ENCODE results near the gene CCR5. TPM values are rescaled to one million over a fixed set of nuclear protein-coding genes. Genes with fewer than 3 reads are reported as not detected.

The CCR5 gene
- total and polyA plus RNA-seq, 4 experiments from 2014 or later: 0.59 to 6.9 (median 6.2) TPM

GRCh38 chr3:46412786-46413298 lies 42.1 kb downstream of the CCR5 start:
- ChIA-PET CTCF (ENCODE audit: partially characterized antibody) (no interaction called here), POLR2A (ENCODE audit: partially characterized antibody) (no interaction called here)
- H3K27me3 Mint-ChIP-seq: peaks cover 1 to 2% of the 10 kb centered on the region in 2 donors
- Histone ChIP-seq H3K27me3 (ENCODE audit: insufficient read depth, low read length) (no peaks in the 10 kb centered on the region), H3K36me3 (ENCODE audit: insufficient read depth, low read length) (no peaks in the 10 kb centered on the region), H3K4me1 (ENCODE audit: insufficient read depth, low read length) (peaks cover 6% of the 10 kb centered on the region), H3K9me3 (ENCODE audit: control insufficient read depth in 1 of 2, low read length in 2 of 2) (no peaks in the 10 kb centered on the region), H3K4me3 (ENCODE audit: low read length in 2 of 2) (no peak overlapping the region), H3K27ac (ENCODE audit: low read depth, low read length) (no peak overlapping the region)
- H3K9me3 Mint-ChIP-seq: no peaks in the 10 kb centered on the region
- H3K4me3 Mint-ChIP-seq: no peak overlapping the region
- H3K4me1 Mint-ChIP-seq: peaks cover under 1 to 5% (median 4%) of the 10 kb centered on the region in 4 donors
- no peaks in the 10 kb centered on the region for H3K36me3 Mint-ChIP-seq
- no peak overlapping the region for H3K27ac Mint-ChIP-seq
- intact Hi-C loops (cut with micrococcal nuclease): no loop called here
- DNase-seq: no peak

GRCh38 chr3:46413951-46414350 lies 43.2 kb downstream of the CCR5 start:
- POLR2A ChIA-PET (ENCODE audit: partially characterized antibody): no interaction called here
- H3K27ac Mint-ChIP-seq: no peak overlapping the region

GRCh38 chr3:46414739-46415138 lies 44.0 kb downstream of the CCR5 start:
- Histone ChIP-seq H3K27ac (ENCODE audit: low read depth, low read length) (no peak overlapping the region), H3K4me3 (ENCODE audit: low read length in 2 of 2) (no peak overlapping the region), H3K4me1 (ENCODE audit: insufficient read depth, low read length) (no peaks in the 10 kb centered on the region), H3K9me3 (ENCODE audit: control insufficient read depth in 1 of 2, low read length in 2 of 2) (no peaks in the 10 kb centered on the region), H3K36me3 (ENCODE audit: insufficient read depth, low read length) (no peaks in the 10 kb centered on the region), H3K27me3 (ENCODE audit: insufficient read depth, low read length) (no peaks in the 10 kb centered on the region)
- POLR2A ChIA-PET (ENCODE audit: partially characterized antibody): no interaction called here
- Mint-ChIP-seq H3K36me3 (no peaks in the 10 kb centered on the region), H3K27ac (no peak overlapping the region), H3K4me1 (peaks cover 0 to 3% (median 0%) of the 10 kb centered on the region in 4 donors), H3K4me3 (no peak overlapping the region), H3K27me3 (peaks cover 1 to 2% of the 10 kb centered on the region in 2 donors), H3K9me3 (no peaks in the 10 kb centered on the region)
- intact Hi-C loops (cut with micrococcal nuclease): no loop called here
- no peak for DNase-seq
- CTCF ChIA-PET (ENCODE audit: partially characterized antibody): no interaction called here

More at GRCh38 chr3:46413951-46414350, 43.2 kb downstream of the CCR5 start:
- H3K36me3 Mint-ChIP-seq: no peaks in the 10 kb centered on the region
- Histone ChIP-seq H3K36me3 (ENCODE audit: insufficient read depth, low read length) (no peaks in the 10 kb centered on the region), H3K27ac (ENCODE audit: low read depth, low read length) (no peak overlapping the region), H3K9me3 (ENCODE audit: control insufficient read depth in 1 of 2, low read length in 2 of 2) (no peaks in the 10 kb centered on the region), H3K4me1 (ENCODE audit: insufficient read depth, low read length) (no peaks in the 10 kb centered on the region), H3K4me3 (ENCODE audit: low read length in 2 of 2) (no peak overlapping the region), H3K27me3 (ENCODE audit: insufficient read depth, low read length) (no peaks in the 10 kb centered on the region)
- H3K4me1 Mint-ChIP-seq: peaks cover 0 to 3% (median 0%) of the 10 kb centered on the region in 4 donors
- peaks cover 1 to 2% of the 10 kb centered on the region in 2 donors for H3K27me3 Mint-ChIP-seq
- CTCF ChIA-PET (ENCODE audit: partially characterized antibody): no interaction called here
- no peak for DNase-seq
- intact Hi-C loops (cut with micrococcal nuclease): no loop called here
- H3K4me3 Mint-ChIP-seq: no peak overlapping the region
- no peaks in the 10 kb centered on the region for H3K9me3 Mint-ChIP-seq

GRCh38 chr3:46416125-46416810 lies 45.5 kb downstream of the CCR5 start:
- Mint-ChIP-seq H3K9me3 (no peaks in the 10 kb centered on the region), H3K4me3 (no peak overlapping the region), H3K27ac (no peak overlapping the region), H3K36me3 (no peaks in the 10 kb centered on the region), H3K27me3 (no peaks in the 10 kb centered on the region), H3K4me1 (peaks cover 0 to 3% (median 0%) of the 10 kb centered on the region in 4 donors)
- ChIA-PET POLR2A (ENCODE audit: partially characterized antibody) (no interaction called here), CTCF (ENCODE audit: partially characterized antibody) (no interaction called here)
- H3K27me3 ChIP-seq (ENCODE audit: insufficient read depth, low read length): no peaks in the 10 kb centered on the region
- no peaks in the 10 kb centered on the region for H3K36me3 ChIP-seq (ENCODE audit: insufficient read depth, low read length)
- H3K4me1 ChIP-seq (ENCODE audit: insufficient read depth, low read length): no peaks in the 10 kb centered on the region
- intact Hi-C loops (cut with micrococcal nuclease): no loop called here
- no peak for DNase-seq
- H3K27ac ChIP-seq (ENCODE audit: low read depth, low read length): no peak overlapping the region
- no peaks in the 10 kb centered on the region for H3K9me3 ChIP-seq (ENCODE audit: control insufficient read depth in 1 of 2, low read length in 2 of 2)
- no peak overlapping the region for H3K4me3 ChIP-seq (ENCODE audit: low read length in 2 of 2)

- H3K9me3 ChIP-seq (ENCODE audit: control insufficient read depth in 1 of 2, low read length in 2 of 2): no peaks in the 10 kb centered on the region
- Mint-ChIP-seq H3K4me1 (peaks cover 0 to 3% (median 0%) of the 10 kb centered on the region in 4 donors), H3K27ac (no peak overlapping the region), H3K36me3 (no peaks in the 10 kb centered on the region), H3K9me3 (no peaks in the 10 kb centered on the region), H3K27me3 (no peaks in the 10 kb centered on the region), H3K4me3 (no peak overlapping the region)
- POLR2A ChIA-PET (ENCODE audit: partially characterized antibody): no interaction called here
- intact Hi-C loops (cut with micrococcal nuclease): no loop called here
- H3K27ac ChIP-seq (ENCODE audit: low read depth, low read length): no peak overlapping the region
- CTCF ChIA-PET (ENCODE audit: partially characterized antibody): no interaction called here
- no peaks in the 10 kb centered on the region for H3K36me3 ChIP-seq (ENCODE audit: insufficient read depth, low read length)
- no peaks in the 10 kb centered on the region for H3K27me3 ChIP-seq (ENCODE audit: insufficient read depth, low read length)
- no peaks in the 10 kb centered on the region for H3K4me1 ChIP-seq (ENCODE audit: insufficient read depth, low read length)
- no peak overlapping the region for H3K4me3 ChIP-seq (ENCODE audit: low read length in 2 of 2)
- DNase-seq: no peak
Measured at GRCh38 chr3:46416811-46417510, 46.2 kb downstream of the CCR5 start.

- Histone ChIP-seq H3K4me3 (ENCODE audit: low read length in 2 of 2) (no peak overlapping the region), H3K4me1 (ENCODE audit: insufficient read depth, low read length) (no peaks in the 10 kb centered on the region), H3K27me3 (ENCODE audit: insufficient read depth, low read length) (no peaks in the 10 kb centered on the region), H3K36me3 (ENCODE audit: insufficient read depth, low read length) (no peaks in the 10 kb centered on the region), H3K27ac (ENCODE audit: low read depth, low read length) (no peak overlapping the region), H3K9me3 (ENCODE audit: control insufficient read depth in 1 of 2, low read length in 2 of 2) (no peaks in the 10 kb centered on the region)
- intact Hi-C loops (cut with micrococcal nuclease): no loop called here
- no peak overlapping the region for H3K4me3 Mint-ChIP-seq
- peaks cover 0 to 3% (median 0%) of the 10 kb centered on the region in 4 donors for H3K4me1 Mint-ChIP-seq
- ChIA-PET CTCF (ENCODE audit: partially characterized antibody) (no interaction called here), POLR2A (ENCODE audit: partially characterized antibody) (no interaction called here)
- H3K9me3 Mint-ChIP-seq: no peaks in the 10 kb centered on the region
- DNase-seq: no peak
- no peaks in the 10 kb centered on the region for H3K27me3 Mint-ChIP-seq
- no peaks in the 10 kb centered on the region for H3K36me3 Mint-ChIP-seq
- H3K27ac Mint-ChIP-seq: no peak overlapping the region
Measured at GRCh38 chr3:46417841-46418611, 47.3 kb downstream of the CCR5 start.

- no peak overlapping the region for H3K27ac Mint-ChIP-seq
- no peak overlapping the region for H3K27ac ChIP-seq (ENCODE audit: low read depth, low read length)
- peaks cover 0 to 3% (median 0%) of the 10 kb centered on the region in 4 donors for H3K4me1 Mint-ChIP-seq
- H3K36me3 ChIP-seq (ENCODE audit: insufficient read depth, low read length): no peaks in the 10 kb centered on the region
- DNase-seq: no peak
- H3K27me3 Mint-ChIP-seq: no peaks in the 10 kb centered on the region
- H3K4me1 ChIP-seq (ENCODE audit: insufficient read depth, low read length): no peaks in the 10 kb centered on the region
- H3K4me3 ChIP-seq (ENCODE audit: low read length in 2 of 2): no peak overlapping the region
- POLR2A ChIA-PET (ENCODE audit: partially characterized antibody): no interaction called here
- H3K9me3 Mint-ChIP-seq: no peaks in the 10 kb centered on the region
- CTCF ChIA-PET (ENCODE audit: partially characterized antibody): no interaction called here
- H3K4me3 Mint-ChIP-seq: no peak overlapping the region
- no peaks in the 10 kb centered on the region for H3K9me3 ChIP-seq (ENCODE audit: control insufficient read depth in 1 of 2, low read length in 2 of 2)
- intact Hi-C loops (cut with micrococcal nuclease): no loop called here
- H3K27me3 ChIP-seq (ENCODE audit: insufficient read depth, low read length): no peaks in the 10 kb centered on the region
- H3K36me3 Mint-ChIP-seq: no peaks in the 10 kb centered on the region
Measured at GRCh38 chr3:46419816-46420215, 49.1 kb downstream of the CCR5 start.
